Activated CD4-positive, alpha-beta memory T cell treated with anti-CD3 and anti-CD28 coated beads, Interleukin-2, amount 10 ng/mL, durations not matched to agents 7 days and 5 days (primary cell): ENCODE measurements around the gene GCLC. TPM values are rescaled to one million over a fixed set of nuclear protein-coding genes. Genes with fewer than 3 reads are reported as not detected.

Source experiments
- CTCF ChIA-PET: fragments of 350-600 bp; sonication (Branson Sonifier 250); formaldehyde crosslinking; loops from one replicate; lab custom pipeline; 2021; ENCODE audit warnings: antibody characterized with exemption, inconsistent platforms; lab: Charles Lee
- POLR2A ChIA-PET: fragments of 350-600 bp; sonication (Branson Sonifier 250); formaldehyde crosslinking; loops from one replicate; lab custom pipeline; 2021; ENCODE audit warnings: antibody characterized with exemption; lab: Charles Lee
- DNase-seq: peaks from one replicate; pipeline ENCODE4 v3.0.0-alpha.2; 2020
- H3K27ac Mint-ChIP-seq: one replicate; pipeline ENCODE4 v1.8.0; 2021; ENCODE audit warnings: mild to moderate bottlenecking, mixed read lengths
- H3K27me3 Mint-ChIP-seq: one replicate; pipeline ENCODE4 v1.8.0; 2021; ENCODE audit warnings: mixed read lengths
- H3K36me3 Mint-ChIP-seq: one replicate; pipeline ENCODE4 v1.8.0; 2021; ENCODE audit warnings: low read depth, mixed read lengths
- H3K4me1 Mint-ChIP-seq: one replicate; pipeline ENCODE4 v1.8.0; 2021; ENCODE audit warnings: mixed read lengths
- H3K4me3 Mint-ChIP-seq: one replicate; pipeline ENCODE4 v1.8.0; 2021; ENCODE audit warnings: mild to moderate bottlenecking, mixed read lengths
- H3K9me3 Mint-ChIP-seq: one replicate; pipeline ENCODE4 v1.8.0; 2021; ENCODE audit warnings: mixed read lengths
- total RNA-seq, 2 experiments: library from RNA; stranded (reverse); gene quantifications; one replicate each; pipeline ENCODE4 v1.2.3, GENCODE V29; 2021

The GCLC gene
- total RNA-seq, 2 experiments from 2014 or later, result 29.1 to 30.6 TPM

GRCh38 chr6:53447865-53448264 lies 97.0 kb downstream of the GCLC start:
- Mint-ChIP-seq H3K36me3 (no peaks in the 10 kb centered on the region), H3K9me3 (no peaks in the 10 kb centered on the region), H3K27me3 (peaks cover 4% of the 10 kb centered on the region), H3K4me1 (no peaks in the 10 kb centered on the region), H3K27ac (no peak overlapping the region), H3K4me3 (no peak overlapping the region)
- CTCF ChIA-PET, result interaction anchor here (1.2 kb wide), 1 partner anchor 275 kb away, joined by 4 read pairs; no protein-coding TSS in a partner anchor
- DNase-seq, result no peak
- POLR2A ChIA-PET, result no interaction called here

Other genes starting within 250 kb of the GCLC start
- 100 to 1,000 TPM; 157 to 162 TPM for gene ELOVL5, start 196.2 kb downstream of the GCLC start, total RNA-seq
- gene KLHL31, start 120.7 kb upstream of the GCLC start, total RNA-seq, result under 1 TPM; 0.08 to 0.18 TPM
- gene LRRC1, start 249.9 kb upstream of the GCLC start, total RNA-seq, result 1 to 10 TPM; 4.0 to 4.1 TPM